Measurements from ENCODE around the gene ALDH1A3.

DNA sequence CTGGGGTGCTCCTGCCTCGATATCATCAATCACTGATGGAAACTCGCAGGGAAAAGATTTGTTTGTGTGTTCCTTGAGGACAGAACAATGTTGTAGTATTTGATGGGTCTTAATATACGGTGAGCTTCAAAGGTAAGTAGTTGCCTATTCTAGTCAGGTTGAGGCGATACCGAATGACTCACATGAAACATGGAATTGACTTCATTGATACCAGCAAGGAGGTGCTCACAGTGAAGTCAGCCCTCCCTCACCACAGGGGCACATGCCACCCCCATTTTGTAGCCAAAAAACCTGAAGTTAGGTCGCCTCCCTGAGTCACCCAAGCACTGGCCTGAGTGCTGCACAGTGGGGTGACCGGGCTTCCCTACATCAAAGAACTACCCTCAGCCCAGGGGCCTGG is 3.7 kb upstream of the ALDH1A3 start:
- no peak for TF ChIP-seq EZH2 (IDR thresholded peaks at IDR 0.05; ENCODE audit: low read length, unreplicated experiment)
- no peak for TF ChIP-seq EZH2phosphoT487 (IDR thresholded peaks at IDR 0.05; ENCODE audit: borderline replicate concordance, low read length)

Measured in PC-3 (cell line).